Chondrocyte (in vitro differentiated cells): ENCODE results near the gene FAM241B. TPM values are rescaled to one million over a fixed set of nuclear protein-coding genes. Genes with fewer than 3 reads are reported as not detected.

Experiments
- DNase-seq: peaks from one replicate; pipeline ENCODE4 v3.0.0; 2021; ENCODE audit warnings: mixed read lengths, low spot score
- H3K27ac Mint-ChIP-seq: one replicate; pipeline ENCODE4 v1.8.0; 2021; ENCODE audit warnings: mild to moderate bottlenecking, moderate library complexity, mixed read lengths; ENCODE audit not compliant: unreplicated experiment
- H3K27me3 Mint-ChIP-seq: 2 replicates; pipeline ENCODE4 v1.8.0; 2021; ENCODE audit warnings: low read depth, mixed read lengths
- H3K36me3 Mint-ChIP-seq: 2 replicates; pipeline ENCODE4 v1.8.0; 2021; ENCODE audit warnings: low read depth, mixed read lengths
- H3K4me1 Mint-ChIP-seq: 2 replicates; pipeline ENCODE4 v1.8.0; 2021; ENCODE audit warnings: low read depth, mild to moderate bottlenecking, mixed read lengths
- H3K4me3 Mint-ChIP-seq: one replicate; pipeline ENCODE4 v1.8.0; 2021; ENCODE audit warnings: mild to moderate bottlenecking, moderate library complexity, mixed read lengths; ENCODE audit not compliant: unreplicated experiment
- H3K9me3 Mint-ChIP-seq: 2 replicates; pipeline ENCODE4 v1.8.0; 2021; ENCODE audit warnings: low read depth, mixed read lengths
- total RNA-seq: library from RNA; stranded (reverse); gene quantifications from 3 replicates; pipeline ENCODE4 v1.2.1, GENCODE V29; 2021
- TF ChIP-seq, protein P1 (sequence below): fragments of 200-600 bp; sonication (generic); IDR thresholded peaks from 2 replicates; pipeline ENCODE4 v1.5.0; 2021; ENCODE audit warnings: antibody characterized with exemption, mild to moderate bottlenecking, moderate library complexity

Gene FAM241B
- total RNA-seq, 1 donor from 2014 or later = 9.7 TPM

DNA sequence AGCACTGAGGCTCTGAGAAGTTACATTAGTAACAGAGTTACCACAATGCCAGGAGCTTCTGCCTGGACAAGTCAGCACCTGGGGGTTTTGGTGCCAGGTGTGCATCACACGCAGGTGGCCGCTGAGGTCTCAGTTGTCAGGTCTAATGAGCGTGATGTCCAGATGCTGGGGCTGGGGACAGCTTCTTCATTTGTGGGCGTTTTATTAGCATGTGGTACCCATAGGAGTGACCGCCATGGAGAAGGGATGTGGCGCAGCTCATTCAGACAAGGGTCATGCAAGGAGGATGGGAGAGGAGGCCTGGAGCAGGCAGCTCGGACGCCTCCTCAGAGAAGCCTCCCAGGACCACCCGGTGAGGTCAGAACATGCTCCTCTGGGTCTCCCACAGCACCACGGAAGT, 27.8 kb downstream of the FAM241B start:
- H3K36me3 Mint-ChIP-seq = no peaks in the 10 kb centered on the region
- TF ChIP-seq, protein P1, sequence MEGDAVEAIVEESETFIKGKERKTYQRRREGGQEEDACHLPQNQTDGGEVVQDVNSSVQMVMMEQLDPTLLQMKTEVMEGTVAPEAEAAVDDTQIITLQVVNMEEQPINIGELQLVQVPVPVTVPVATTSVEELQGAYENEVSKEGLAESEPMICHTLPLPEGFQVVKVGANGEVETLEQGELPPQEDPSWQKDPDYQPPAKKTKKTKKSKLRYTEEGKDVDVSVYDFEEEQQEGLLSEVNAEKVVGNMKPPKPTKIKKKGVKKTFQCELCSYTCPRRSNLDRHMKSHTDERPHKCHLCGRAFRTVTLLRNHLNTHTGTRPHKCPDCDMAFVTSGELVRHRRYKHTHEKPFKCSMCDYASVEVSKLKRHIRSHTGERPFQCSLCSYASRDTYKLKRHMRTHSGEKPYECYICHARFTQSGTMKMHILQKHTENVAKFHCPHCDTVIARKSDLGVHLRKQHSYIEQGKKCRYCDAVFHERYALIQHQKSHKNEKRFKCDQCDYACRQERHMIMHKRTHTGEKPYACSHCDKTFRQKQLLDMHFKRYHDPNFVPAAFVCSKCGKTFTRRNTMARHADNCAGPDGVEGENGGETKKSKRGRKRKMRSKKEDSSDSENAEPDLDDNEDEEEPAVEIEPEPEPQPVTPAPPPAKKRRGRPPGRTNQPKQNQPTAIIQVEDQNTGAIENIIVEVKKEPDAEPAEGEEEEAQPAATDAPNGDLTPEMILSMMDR = no peak
- H3K4me1 Mint-ChIP-seq = peaks cover 10% of the 10 kb centered on the region
- peaks cover 1% of the 10 kb centered on the region for H3K27me3 Mint-ChIP-seq
- no peaks in the 10 kb centered on the region for H3K9me3 Mint-ChIP-seq
- peak; percentile 59 for DNase-seq
- H3K4me3 Mint-ChIP-seq = no peak overlapping the region
- H3K27ac Mint-ChIP-seq = no peak overlapping the region

GRCh38 chr10:69659241-69660038, 29.4 kb downstream of the FAM241B start:
- Mint-ChIP-seq H3K9me3 (no peaks in the 10 kb centered on the region), H3K27ac (no peak overlapping the region), H3K36me3 (no peaks in the 10 kb centered on the region), H3K4me1 (peaks cover 10% of the 10 kb centered on the region), H3K27me3 (peaks cover 1% of the 10 kb centered on the region), H3K4me3 (no peak overlapping the region)
- peak; percentile 49 for DNase-seq
- TF ChIP-seq, protein P1 = no peak

- Mint-ChIP-seq H3K9me3 (no peaks in the 10 kb centered on the region), H3K27me3 (peaks cover 1% of the 10 kb centered on the region), H3K4me1 (peaks cover 10% of the 10 kb centered on the region), H3K36me3 (no peaks in the 10 kb centered on the region), H3K4me3 (no peak overlapping the region), H3K27ac (no peak overlapping the region)
- TF ChIP-seq, protein P1 = no peak
- DNase-seq = peak; percentile 66
Observed at GRCh38 chr10:69660296-69660695, 30.2 kb downstream of the FAM241B start.

DNA sequence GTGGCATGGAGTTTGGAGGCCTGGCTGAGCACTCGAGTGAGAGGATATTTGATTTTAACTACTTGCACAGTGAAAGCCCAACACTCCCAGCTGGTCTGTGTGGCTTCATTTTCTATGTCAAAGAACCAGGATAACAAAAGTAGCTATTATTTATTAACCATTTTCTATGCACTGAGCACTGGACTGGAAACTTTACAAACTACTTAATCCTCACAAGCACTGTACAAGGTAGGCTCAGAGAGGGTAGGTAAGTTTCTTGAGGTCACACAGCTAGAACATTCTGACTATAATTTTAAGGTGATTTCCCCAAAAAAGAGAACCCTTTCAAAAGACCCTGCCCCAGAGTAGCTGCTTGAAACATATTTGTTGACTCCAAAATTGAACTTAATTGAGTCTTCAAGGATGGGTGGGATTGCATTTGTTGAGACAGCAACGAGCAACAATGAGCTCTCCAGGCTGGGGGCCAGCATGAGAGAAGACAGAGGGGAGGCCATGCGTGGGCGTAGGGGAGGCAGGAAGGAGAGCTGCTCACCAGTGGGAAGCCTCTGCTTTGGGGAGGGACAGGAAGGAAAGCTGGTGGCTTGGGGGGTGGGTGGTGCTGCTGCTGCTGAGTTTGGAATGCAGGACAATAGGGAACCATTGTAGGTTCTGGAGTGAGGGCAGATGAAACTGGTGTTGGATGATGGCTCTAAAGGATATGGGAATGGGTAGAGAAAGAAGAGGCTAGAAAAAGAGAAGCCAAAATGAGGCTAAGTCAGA, 31.5 kb downstream of the FAM241B start:
- peak; percentile 36 for DNase-seq
- peaks cover 7% of the 10 kb centered on the region for H3K4me1 Mint-ChIP-seq
- H3K4me3 Mint-ChIP-seq = no peak overlapping the region
- H3K36me3 Mint-ChIP-seq = no peaks in the 10 kb centered on the region
- no peaks in the 10 kb centered on the region for H3K9me3 Mint-ChIP-seq
- TF ChIP-seq, protein P1 = no peak
- H3K27me3 Mint-ChIP-seq = peaks cover 1% of the 10 kb centered on the region
- no peak overlapping the region for H3K27ac Mint-ChIP-seq

GRCh38 chr10:69662173-69662877, 32.3 kb downstream of the FAM241B start:
- no peak overlapping the region for H3K4me3 Mint-ChIP-seq
- DNase-seq = peak; percentile 29
- TF ChIP-seq, protein P1 = no peak
- H3K36me3 Mint-ChIP-seq = no peaks in the 10 kb centered on the region
- no peaks in the 10 kb centered on the region for H3K9me3 Mint-ChIP-seq
- peaks cover 5% of the 10 kb centered on the region for H3K4me1 Mint-ChIP-seq
- H3K27ac Mint-ChIP-seq = no peak overlapping the region
- peaks cover 1% of the 10 kb centered on the region for H3K27me3 Mint-ChIP-seq
